NCI-H2107 treated with DMSO at 0.1 percent for 48 hours (cell line): Measurements from ENCODE around the gene ASF1B.

ENCODE experiments used
- DNase-seq: peaks from one replicate; lab custom pipeline; 2025; ENCODE audit not compliant: unreplicated experiment; lab: John Stamatoyannopoulos, UW

Gene ASF1B

GRCh38 chr19:14111486-14111885, 24.9 kb downstream of the ASF1B start:
- DNase-seq = no peak

DNA sequence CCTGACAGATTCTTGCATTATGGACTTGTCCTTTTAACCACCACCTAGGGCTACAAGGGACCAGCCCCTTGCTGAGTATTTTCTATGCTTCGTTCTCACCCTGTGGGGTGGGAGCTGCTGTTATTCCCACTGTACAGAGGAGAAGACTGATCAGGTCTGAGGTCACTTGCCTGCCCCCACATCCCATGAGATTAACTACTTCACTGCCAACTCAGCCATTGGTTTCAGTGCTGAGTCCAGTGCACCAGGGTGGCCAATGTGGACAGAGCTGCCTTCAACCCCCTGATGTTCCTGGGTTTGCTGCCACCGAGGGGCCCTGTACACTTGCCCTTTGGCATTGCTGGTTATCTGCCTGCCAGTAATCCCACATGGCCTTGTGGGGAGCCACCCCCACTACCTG, 25.7 kb downstream of the ASF1B start:
- DNase-seq = no peak

DNA sequence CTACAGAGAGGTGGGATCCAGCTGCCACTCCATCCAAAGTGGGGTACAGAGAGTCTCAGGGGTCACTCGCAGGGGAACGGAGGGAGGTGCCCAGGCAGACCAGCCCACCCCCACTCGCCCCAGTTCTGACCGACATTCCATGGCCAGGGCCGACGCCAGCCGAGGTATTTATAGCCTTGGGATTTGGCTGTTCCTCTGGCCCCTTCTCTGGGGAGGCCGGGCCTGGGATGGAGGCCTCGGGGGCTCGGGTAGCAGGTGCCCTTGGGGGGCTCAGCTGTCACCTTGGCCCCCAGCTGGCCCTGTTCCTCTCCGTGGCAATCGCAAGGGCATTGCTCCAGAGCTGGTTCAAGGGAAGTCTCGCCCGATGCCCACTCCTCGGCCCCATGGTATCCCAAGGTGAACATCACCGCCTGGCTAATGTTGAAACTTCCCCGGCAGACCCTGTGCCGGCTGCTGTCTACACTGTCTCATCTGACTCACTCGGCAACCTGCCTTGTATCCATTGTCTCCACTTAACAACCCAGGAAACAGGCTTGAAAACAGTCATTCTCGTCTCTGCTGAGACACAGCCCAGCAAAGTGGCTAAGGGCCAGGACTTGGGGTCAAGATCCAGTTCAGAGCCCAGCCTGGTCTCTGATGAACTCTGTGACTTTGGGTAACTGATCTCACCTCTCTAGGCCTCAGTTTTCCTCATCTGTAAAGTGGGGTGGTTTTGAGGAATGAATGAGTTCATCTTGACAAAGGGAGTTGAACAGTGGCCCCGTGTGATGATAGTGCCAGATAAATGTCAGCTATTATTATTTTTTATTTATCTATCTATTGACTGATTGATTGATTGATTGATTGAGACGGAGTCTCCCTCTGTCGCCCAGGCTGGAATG, 28.6 kb downstream of the ASF1B start:
- DNase-seq = no peak

DNA sequence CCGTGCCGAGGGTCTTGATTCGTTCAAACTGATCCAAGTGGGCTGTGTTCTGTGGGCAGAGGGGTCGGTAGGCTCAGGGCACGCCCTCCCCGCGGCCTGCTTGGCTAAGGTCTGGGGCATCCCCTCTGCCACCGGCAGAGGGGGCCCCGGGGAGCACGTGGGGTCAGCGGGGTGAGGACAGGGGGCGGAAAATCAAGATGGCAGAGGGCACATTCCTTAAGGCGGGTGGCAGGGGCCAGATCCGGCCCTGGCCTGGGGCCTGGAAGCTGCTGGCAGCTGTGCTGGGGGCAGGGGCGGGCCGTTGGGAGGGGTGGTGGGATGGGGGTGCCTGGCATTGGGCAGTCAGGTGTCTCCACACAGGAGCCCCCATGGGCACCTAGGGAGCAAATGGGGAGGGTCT, 29.5 kb downstream of the ASF1B start:
- no peak for DNase-seq

GRCh38 chr19:14105680-14106079, 30.7 kb downstream of the ASF1B start:
- DNase-seq = no peak

GRCh38 chr19:14103310-14103709, 33.1 kb downstream of the ASF1B start:
- no peak for DNase-seq

- no peak for DNase-seq
These were observed 33.6 kb downstream of the ASF1B start for GRCh38 chr19:14102756-14103155.

DNA sequence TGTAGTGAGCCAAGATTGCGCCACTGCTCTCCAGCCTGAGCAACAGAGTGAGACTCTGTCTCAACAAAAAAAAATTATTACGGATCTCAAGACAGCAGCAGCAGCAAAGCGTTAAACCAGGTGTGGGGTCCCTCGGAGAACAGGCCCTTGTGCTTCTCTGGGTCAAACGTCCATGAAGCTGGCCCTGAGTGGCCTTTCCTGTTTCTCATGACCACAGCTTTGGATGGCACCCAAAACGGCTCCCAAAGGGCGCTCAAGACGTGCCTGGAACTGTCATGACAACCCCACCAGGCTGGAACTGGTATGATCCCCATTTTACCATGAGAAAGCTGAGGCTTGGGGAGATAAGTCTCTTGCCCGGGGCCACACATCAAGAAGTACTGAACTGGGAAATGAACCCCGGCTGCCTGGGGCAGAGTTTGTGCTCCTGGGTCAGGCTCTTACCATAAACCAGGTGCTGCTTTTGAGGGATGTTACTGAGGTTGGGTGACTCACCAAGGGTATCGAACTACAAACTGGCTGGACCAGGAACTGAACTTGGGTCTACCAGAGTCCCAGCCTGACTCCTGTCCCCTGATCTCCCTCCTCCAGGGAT, 34.2 kb downstream of the ASF1B start:
- no peak for DNase-seq

GRCh38 chr19:14101003-14101545, 35.3 kb downstream of the ASF1B start:
- DNase-seq = no peak

- DNase-seq = no peak
These were observed 38.7 kb downstream of the ASF1B start for GRCh38 chr19:14097532-14098151.

DNA sequence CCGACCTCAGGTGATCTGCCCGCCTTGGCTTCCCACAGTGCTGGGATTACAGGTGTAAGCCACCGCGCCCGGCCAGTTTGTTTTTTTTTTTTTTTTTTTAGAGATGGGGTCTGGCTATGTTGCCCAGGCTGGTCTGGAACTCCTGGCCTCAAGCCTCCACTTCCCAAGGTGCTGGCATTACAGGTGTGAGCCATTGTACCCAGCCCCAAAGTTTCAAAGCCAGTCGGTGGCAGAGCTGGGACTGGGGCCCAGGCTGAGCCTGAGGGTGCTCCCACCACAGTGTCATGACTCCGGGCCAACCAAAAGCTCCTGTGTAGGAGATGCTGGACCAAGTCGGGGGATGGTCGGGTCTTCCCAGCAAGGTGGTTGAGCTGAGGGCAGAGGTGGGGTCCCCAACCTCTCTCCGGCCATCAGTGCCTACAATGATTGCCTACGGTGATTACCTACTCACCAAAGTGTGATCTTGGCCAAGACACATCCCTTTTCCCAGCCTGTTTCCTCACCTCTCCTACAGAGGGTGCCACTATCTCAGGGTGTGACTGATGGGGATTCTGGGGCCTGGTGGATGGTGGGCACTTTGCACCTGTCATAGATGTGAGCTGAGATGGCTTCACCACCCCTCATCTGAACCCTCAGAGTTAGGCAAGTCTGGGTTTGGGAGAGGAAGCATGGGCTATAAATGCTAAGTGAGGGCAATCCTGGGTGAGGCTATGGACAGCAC, 40.0 kb downstream of the ASF1B start:
- no peak for DNase-seq

GRCh38 chr19:14094854-14095253, 41.5 kb downstream of the ASF1B start:
- DNase-seq = no peak

DNA sequence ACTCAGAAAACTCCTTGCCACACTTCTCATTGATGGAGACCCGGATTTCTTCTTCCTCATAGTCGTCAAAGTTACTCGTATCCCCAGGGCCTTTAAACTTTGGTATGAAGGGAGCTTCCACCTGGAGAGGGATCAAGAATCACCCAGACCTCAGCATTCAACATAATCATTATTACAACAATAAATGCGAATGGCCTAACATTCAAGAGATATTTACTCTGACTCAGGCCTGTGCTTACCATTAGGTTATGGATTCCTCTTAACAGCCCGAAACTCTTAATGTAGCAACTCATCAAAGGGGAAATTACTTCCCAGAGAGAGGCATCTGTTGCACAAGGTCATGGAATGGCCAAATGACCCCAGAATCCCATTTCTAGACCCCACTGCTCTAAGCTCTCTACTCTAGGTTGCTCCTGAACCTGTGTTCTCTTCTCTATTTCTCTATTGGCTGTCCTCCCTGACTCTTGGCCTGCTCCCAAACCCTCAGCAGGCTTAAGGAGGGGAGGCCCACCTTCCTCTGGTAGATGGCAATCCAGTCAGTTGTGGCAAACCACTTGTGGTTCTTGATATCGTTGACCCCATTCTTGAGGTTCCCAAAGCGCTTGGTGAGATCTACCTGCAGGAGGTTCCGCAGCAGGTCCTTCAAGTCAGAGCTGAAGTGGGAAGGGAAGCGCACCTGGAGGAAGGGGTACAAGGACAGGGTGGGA, 43.1 kb downstream of the ASF1B start:
- DNase-seq = no peak

- no peak for DNase-seq
These were observed 44.5 kb downstream of the ASF1B start for GRCh38 chr19:14091813-14092462.

DNA sequence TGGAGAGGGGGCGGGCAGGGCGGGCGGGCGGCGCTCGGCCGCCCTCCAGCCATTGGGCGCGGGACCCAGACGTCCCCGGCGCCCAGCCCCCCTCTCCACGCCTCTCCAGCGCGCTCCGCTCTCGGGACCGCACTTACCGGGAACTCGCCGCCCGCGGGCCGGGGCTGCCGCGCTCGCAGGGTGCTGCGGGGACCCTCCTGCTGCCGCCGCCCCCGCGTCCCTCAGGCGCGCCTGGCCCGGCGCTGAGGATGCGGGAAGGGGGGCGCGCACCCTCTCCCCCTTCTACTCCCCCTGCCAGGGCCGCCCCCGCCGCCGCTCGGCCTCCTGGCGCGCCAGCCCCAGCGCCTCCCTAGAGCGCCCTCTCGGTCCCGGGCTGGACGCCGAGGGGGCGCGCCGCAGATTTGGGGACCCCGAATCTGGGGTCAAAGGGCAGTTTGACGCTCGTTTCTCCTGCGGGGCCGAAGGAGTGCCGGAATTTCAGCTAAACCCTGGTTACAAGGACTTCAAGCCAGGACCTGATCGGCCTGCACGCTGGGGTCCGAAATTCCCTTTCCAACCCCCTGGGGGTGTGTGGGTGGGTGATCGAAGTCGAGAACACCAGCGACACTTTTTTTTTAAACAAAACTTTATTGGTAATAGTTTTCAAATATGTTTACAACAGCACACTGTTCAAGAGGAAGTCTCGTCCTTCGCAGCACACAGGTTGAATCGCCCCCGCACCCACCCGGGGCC, 45.1 kb downstream of the ASF1B start:
- DNase-seq = no peak

GRCh38 chr19:14090509-14091080, 45.8 kb downstream of the ASF1B start, which contains the start of gene SAMD1:
TSS of gene SAMD1 (minus strand) at chr19:14090751.
- no peak for DNase-seq

GRCh38 chr19:14089662-14090508, 46.5 kb downstream of the ASF1B start:
- DNase-seq = no peak

GRCh38 chr19:14089412-14089661, 47.1 kb downstream of the ASF1B start:
- DNase-seq = no peak
